ENCODE data around the gene PRMT1. TPM values are rescaled to one million over a fixed set of nuclear protein-coding genes. Genes with fewer than 3 reads are reported as not detected.

PRMT1 gene
- total and polyA plus RNA-seq, 4 donors: 122 to 254 (median 127) TPM

GRCh38 chr19:49689133-49690078 lies 12.3 kb downstream of the PRMT1 start, which contains the start of gene ADM5:
Gene ADM5 (plus strand): TSS chr19:49689594. CDS start chr19:49689838, 244 bp downstream.
- Histone ChIP-seq H3K4me1 (ENCODE audit: control insufficient read depth in 5 of 5, insufficient read depth in 5 of 5, low read length in 5 of 5) (peaks cover 0 to 32% (median 10%) of the 10 kb centered on the region in 5 donors), H3K4me3 (peak within 1 kb of the TSS; percentile 39), H3K36me3 (ENCODE audit: control insufficient read depth in 4 of 4, insufficient read depth in 4 of 4, low read length in 4 of 4) (peaks cover 0 to 25% (median 17%) of the 10 kb centered on the region in 4 donors), H3K9me3 (ENCODE audit: control insufficient read depth in 4 of 4, insufficient read depth in 3 of 4, low read length in 3 of 4) (no peaks in the 10 kb centered on the region), H3K27me3 (ENCODE audit: control insufficient read depth in 3 of 3, insufficient read depth in 3 of 3, low read length in 2 of 3) (peaks cover 0 to 5% (median 0%) of the 10 kb centered on the region in 3 donors), H3K27ac (ENCODE audit: low read depth in 1 of 2, low read length in 1 of 2) (peak within 1 kb of the TSS; percentile 58 to 77), H3K9ac (ENCODE audit: insufficient read depth in 1 of 2, low read length in 2 of 2) (peak within 1 kb of the TSS; percentile 53 to 57)
- ATAC-seq (ENCODE audit: insufficient read depth, low FRiP score) (no peak), DNase-seq (peak; percentile 39 to 62 (median 49))
- no peak for TF ChIP-seq CTCF (IDR thresholded peaks at IDR 0.05; ENCODE audit: control extremely low read depth, extremely low read depth)
- 35% methylated on average over 54 of the region's 54 CpGs for WGBS, 2 donors

GRCh38 chr19:49690079-49690655 lies 13.1 kb downstream of the PRMT1 start:
- Histone ChIP-seq H3K4me1 (ENCODE audit: control insufficient read depth in 5 of 5, insufficient read depth in 5 of 5, low read length in 5 of 5) (peaks cover 0 to 32% (median 10%) of the 10 kb centered on the region in 5 donors), H3K27me3 (ENCODE audit: control insufficient read depth in 3 of 3, insufficient read depth in 3 of 3, low read length in 2 of 3) (peaks cover 0 to 5% (median 0%) of the 10 kb centered on the region in 3 donors), H3K9me3 (ENCODE audit: control insufficient read depth in 4 of 4, insufficient read depth in 3 of 4, low read length in 3 of 4) (no peaks in the 10 kb centered on the region), H3K27ac (ENCODE audit: low read depth in 1 of 2, low read length in 1 of 2) (peak overlapping the region in 1 of 2 donors; percentile 77), H3K36me3 (ENCODE audit: control insufficient read depth in 4 of 4, insufficient read depth in 4 of 4, low read length in 4 of 4) (peaks cover 0 to 17% (median 12%) of the 10 kb centered on the region in 4 donors), H3K4me3 (peak overlapping the region; percentile 39), H3K9ac (ENCODE audit: insufficient read depth in 1 of 2, low read length in 2 of 2) (peak overlapping the region; percentile 53 to 57)
- ATAC-seq (ENCODE audit: insufficient read depth, low FRiP score) (no peak), DNase-seq (peak in 1 of 3 donors; percentile 29)
- no peak for TF ChIP-seq CTCF (IDR thresholded peaks at IDR 0.05; ENCODE audit: control extremely low read depth, extremely low read depth)
- 16 to 18% methylated on average over 34 to 39 of the region's 39 CpGs for WGBS, 2 donors

- H3K9ac ChIP-seq (ENCODE audit: insufficient read depth in 1 of 2, low read length in 2 of 2): peak within 1 kb of the TSS; percentile 53 to 57
- 3% methylated on average over 38 of the region's 38 CpGs for WGBS, 2 donors
- peaks cover 0 to 14% (median 10%) of the 10 kb centered on the region in 4 donors for H3K36me3 ChIP-seq (ENCODE audit: control insufficient read depth in 4 of 4, insufficient read depth in 4 of 4, low read length in 4 of 4)
- DNase-seq (peak; percentile 89 to 93 (median 92)), ATAC-seq (ENCODE audit: insufficient read depth, low FRiP score) (peak; percentile 54)
- peaks cover 0 to 5% (median 0%) of the 10 kb centered on the region in 3 donors for H3K27me3 ChIP-seq (ENCODE audit: control insufficient read depth in 3 of 3, insufficient read depth in 3 of 3, low read length in 2 of 3)
- H3K4me3 ChIP-seq: peak within 1 kb of the TSS; percentile 39
- H3K9me3 ChIP-seq (ENCODE audit: control insufficient read depth in 4 of 4, insufficient read depth in 3 of 4, low read length in 3 of 4): no peaks in the 10 kb centered on the region
- H3K27ac ChIP-seq (ENCODE audit: low read depth in 1 of 2, low read length in 1 of 2): peak within 1 kb of the TSS in 1 of 2 donors; percentile 77
- TF ChIP-seq CTCF (IDR thresholded peaks at IDR 0.05; ENCODE audit: control extremely low read depth, extremely low read depth): no peak
- peaks cover 0 to 32% (median 10%) of the 10 kb centered on the region in 5 donors for H3K4me1 ChIP-seq (ENCODE audit: control insufficient read depth in 5 of 5, insufficient read depth in 5 of 5, low read length in 5 of 5)
These were observed 13.7 kb downstream of the PRMT1 start, which contains the start of gene CPT1C for GRCh38 chr19:49690656-49691242. Gene CPT1C (plus strand): TSS chr19:49691116. CDS start chr19:49692253, 1,137 bp downstream.
